BLaER1 (cell line): ENCODE data around the gene SLC25A43.

ENCODE experiments used
- H3K27ac ChIP-seq: shearing (Covaris generic); formaldehyde crosslinking; 2 replicates; pipeline ENCODE4 v1.8.1; 2022
- H3K27me3 ChIP-seq: shearing (Covaris generic); formaldehyde crosslinking; 2 replicates; pipeline ENCODE4 v1.8.1; 2022
- H3K36me3 ChIP-seq: shearing (Covaris generic); formaldehyde crosslinking; 2 replicates; pipeline ENCODE4 v1.8.1; 2022
- H3K4me1 ChIP-seq: shearing (Covaris generic); formaldehyde crosslinking; 2 replicates; pipeline ENCODE4 v1.8.1; 2022
- H3K4me2 ChIP-seq: shearing (Covaris generic); formaldehyde crosslinking; 2 replicates; pipeline ENCODE4 v1.8.1; 2022
- H3K4me3 ChIP-seq: shearing (Covaris generic); formaldehyde crosslinking; 2 replicates; pipeline ENCODE4 v1.8.1; 2022
- H3K9ac ChIP-seq: shearing (Covaris generic); formaldehyde crosslinking; 2 replicates; pipeline ENCODE4 v1.8.1; 2022
- H3K9me3 ChIP-seq: shearing (Covaris generic); formaldehyde crosslinking; 2 replicates; pipeline ENCODE4 v1.8.1; 2022
- H4K20me1 ChIP-seq: shearing (Covaris generic); formaldehyde crosslinking; 2 replicates; pipeline ENCODE4 v1.8.1; 2022
- Cebpa-rat ChIP-seq: shearing (Covaris generic); IDR thresholded peaks from 2 replicates; pipeline ENCODE4 v1.8.1; 2022

The SLC25A43 gene

DNA sequence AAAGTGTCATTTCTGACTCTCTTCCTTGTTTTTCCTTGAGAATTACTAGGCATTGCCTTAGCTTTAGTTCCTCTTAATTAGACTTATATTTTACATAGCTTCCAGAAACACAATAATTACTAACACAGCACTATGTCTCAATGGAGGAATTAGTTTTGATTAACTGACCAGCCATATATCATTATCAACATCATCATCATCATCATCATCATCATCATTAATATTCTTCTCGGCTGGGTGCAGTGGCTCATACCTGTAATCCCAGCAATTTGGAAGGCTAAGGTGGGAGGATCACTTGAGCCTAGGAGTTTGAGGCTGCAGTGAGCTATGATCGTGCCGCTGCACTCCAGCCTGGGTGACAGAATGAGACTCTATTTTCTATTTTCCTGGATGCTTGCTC, 66.4 kb downstream of the SLC25A43 start:
- peaks cover 8% of the 10 kb centered on the region for H3K4me1 ChIP-seq
- no peak overlapping the region for H3K27ac ChIP-seq
- H3K36me3 ChIP-seq = peaks cover 13% of the 10 kb centered on the region
- no peak overlapping the region for H3K4me3 ChIP-seq
- no peak for TF ChIP-seq Cebpa-rat
- no peak overlapping the region for H3K4me2 ChIP-seq
- H4K20me1 ChIP-seq = peaks cover 16% of the 10 kb centered on the region
- no peaks in the 10 kb centered on the region for H3K27me3 ChIP-seq
- no peak overlapping the region for H3K9ac ChIP-seq
- H3K9me3 ChIP-seq = peaks cover 10% of the 10 kb centered on the region

GRCh38 chrX:119466970-119467369, 67.8 kb downstream of the SLC25A43 start:
- Histone ChIP-seq H3K4me1 (peaks cover 8% of the 10 kb centered on the region), H3K27ac (no peak overlapping the region), H3K36me3 (peaks cover 23% of the 10 kb centered on the region), H3K4me3 (no peak overlapping the region), H3K4me2 (no peak overlapping the region), H3K27me3 (no peaks in the 10 kb centered on the region), H4K20me1 (peaks cover 20% of the 10 kb centered on the region), H3K9ac (no peak overlapping the region), H3K9me3 (peaks cover 10% of the 10 kb centered on the region)
- no peak for TF ChIP-seq Cebpa-rat

- TF ChIP-seq Cebpa-rat = no peak
- Histone ChIP-seq H3K4me1 (peaks cover 8% of the 10 kb centered on the region), H3K4me3 (peak overlapping the region; percentile 78; the same call in 1 of the 2 replicates), H3K9ac (no peak overlapping the region), H3K27me3 (no peaks in the 10 kb centered on the region), H3K9me3 (peaks cover 10% of the 10 kb centered on the region), H3K36me3 (peaks cover 23% of the 10 kb centered on the region), H3K27ac (no peak overlapping the region), H4K20me1 (peaks cover 20% of the 10 kb centered on the region), H3K4me2 (peak overlapping the region; percentile 60)
Observed at GRCh38 chrX:119467433-119467832, 68.3 kb downstream of the SLC25A43 start.

GRCh38 chrX:119467842-119468550, 68.9 kb downstream of the SLC25A43 start, which contains the start of gene SLC25A5:
TSS of gene SLC25A5 (plus strand) at chrX:119468444. CDS start at chrX:119468516, 72 bp downstream.
- Histone ChIP-seq H3K4me1 (peaks cover 8% of the 10 kb centered on the region), H3K36me3 (peaks cover 23% of the 10 kb centered on the region), H3K4me3 (peak within 1 kb of the TSS; percentile 78), H3K4me2 (peak within 1 kb of the TSS; percentile 74), H3K27me3 (no peaks in the 10 kb centered on the region), H4K20me1 (peaks cover 20% of the 10 kb centered on the region), H3K9ac (peak within 1 kb of the TSS; percentile 86), H3K9me3 (peaks cover 10% of the 10 kb centered on the region), H3K27ac (peak within 1 kb of the TSS; percentile 87)
- no peak for TF ChIP-seq Cebpa-rat

GRCh38 chrX:119468551-119469312, 69.6 kb downstream of the SLC25A43 start:
- Histone ChIP-seq H3K4me2 (peak overlapping the region; percentile 74), H3K4me3 (peak overlapping the region; percentile 78), H3K4me1 (peaks cover 8% of the 10 kb centered on the region), H4K20me1 (peaks cover 20% of the 10 kb centered on the region), H3K27me3 (no peaks in the 10 kb centered on the region), H3K9me3 (peaks cover 10% of the 10 kb centered on the region), H3K9ac (peak overlapping the region; percentile 86), H3K36me3 (peaks cover 23% of the 10 kb centered on the region), H3K27ac (peak overlapping the region; percentile 87)
- no peak for TF ChIP-seq Cebpa-rat

DNA sequence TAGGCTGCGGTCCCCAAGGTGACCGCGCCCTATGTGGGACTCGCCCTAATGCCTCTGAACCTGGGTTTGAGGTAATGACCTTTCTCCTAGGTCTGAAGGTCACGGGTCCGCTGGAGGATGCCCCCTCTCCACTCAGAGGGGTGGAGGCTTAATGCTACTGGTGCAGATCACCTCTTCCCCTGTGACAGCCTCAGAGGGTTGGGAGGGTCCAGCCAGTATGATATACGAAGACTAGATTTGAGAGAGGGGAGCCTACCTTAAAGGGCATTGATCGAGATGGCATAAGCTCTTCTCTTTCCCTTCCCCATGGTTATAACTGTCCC, 70.1 kb downstream of the SLC25A43 start:
- Histone ChIP-seq H3K4me3 (peak overlapping the region; percentile 78), H3K9me3 (peaks cover 10% of the 10 kb centered on the region), H3K4me1 (peaks cover 8% of the 10 kb centered on the region), H3K9ac (peak overlapping the region; percentile 86; the same call in 1 of the 2 replicates), H3K27me3 (no peaks in the 10 kb centered on the region), H3K36me3 (peaks cover 23% of the 10 kb centered on the region), H3K27ac (peak overlapping the region; percentile 87; the same call in 1 of the 2 replicates), H4K20me1 (peaks cover 20% of the 10 kb centered on the region), H3K4me2 (peak overlapping the region; percentile 74)
- no peak for TF ChIP-seq Cebpa-rat

DNA sequence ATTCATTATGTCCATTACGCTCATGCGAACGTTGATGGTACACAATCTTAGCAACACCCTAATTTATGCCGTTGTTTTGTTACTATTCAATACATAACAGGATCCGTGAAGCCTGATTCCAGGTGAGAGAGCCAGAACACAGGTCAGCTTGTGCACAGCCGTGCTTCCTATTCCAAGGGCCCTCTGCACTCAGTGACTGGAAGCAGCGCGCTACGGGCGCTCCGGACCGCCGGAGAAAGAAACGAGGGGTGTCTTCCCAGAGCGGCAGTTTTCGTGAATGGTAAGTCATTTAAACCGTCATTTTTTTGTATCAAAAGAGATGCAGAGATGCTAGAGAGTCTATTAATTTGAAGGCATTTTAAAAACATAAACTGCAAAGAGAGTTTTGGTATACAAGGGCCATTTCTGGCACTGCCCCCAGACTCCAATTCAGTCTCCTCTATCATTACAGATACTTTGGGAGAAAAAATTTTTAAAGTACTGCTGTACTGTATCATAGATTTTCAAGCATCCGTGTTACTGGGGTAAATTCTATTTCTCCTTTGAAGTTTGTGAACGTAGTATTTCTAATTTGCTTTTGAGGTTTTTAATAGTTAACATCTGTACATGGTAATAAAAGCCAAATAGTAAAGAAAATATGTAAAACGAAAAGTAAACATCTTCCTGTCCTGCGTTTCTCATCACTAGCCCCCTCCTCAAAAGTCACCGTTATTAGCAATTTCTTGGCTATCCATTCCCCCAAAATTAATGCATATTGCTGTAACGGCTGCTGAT, 75.7 kb downstream of the SLC25A43 start:
- Histone ChIP-seq H3K4me1 (peaks cover 13% of the 10 kb centered on the region), H3K4me3 (no peak overlapping the region), H3K4me2 (no peak overlapping the region), H3K9me3 (no peaks in the 10 kb centered on the region), H3K27ac (no peak overlapping the region), H3K27me3 (no peaks in the 10 kb centered on the region), H3K36me3 (peaks cover 18% of the 10 kb centered on the region), H3K9ac (no peak overlapping the region), H4K20me1 (peaks cover 12% of the 10 kb centered on the region)
- TF ChIP-seq Cebpa-rat = no peak

- Histone ChIP-seq H3K9me3 (no peaks in the 10 kb centered on the region), H3K27me3 (no peaks in the 10 kb centered on the region), H4K20me1 (peaks cover 4% of the 10 kb centered on the region; the same call in 1 of the 2 replicates), H3K9ac (no peak overlapping the region), H3K4me2 (no peak overlapping the region), H3K27ac (no peak overlapping the region), H3K4me1 (peaks cover 11% of the 10 kb centered on the region), H3K4me3 (no peak overlapping the region), H3K36me3 (peaks cover 11% of the 10 kb centered on the region)
- TF ChIP-seq Cebpa-rat = no peak
Observed at GRCh38 chrX:119475389-119476101, 76.4 kb downstream of the SLC25A43 start.

- Histone ChIP-seq H4K20me1 (no peaks in the 10 kb centered on the region), H3K4me1 (peaks cover 23% of the 10 kb centered on the region), H3K36me3 (no peaks in the 10 kb centered on the region), H3K4me2 (peak overlapping the region; percentile 37), H3K9ac (no peak overlapping the region), H3K9me3 (no peaks in the 10 kb centered on the region), H3K27ac (no peak overlapping the region), H3K4me3 (no peak overlapping the region), H3K27me3 (no peaks in the 10 kb centered on the region)
- TF ChIP-seq Cebpa-rat = peak; percentile 89
Observed at GRCh38 chrX:119477812-119478232, 78.7 kb downstream of the SLC25A43 start.
